GM18519 (cell line): ENCODE measurements around the gene CDH13.

ENCODE experiments used
- ATAC-seq: cut with Tn5 transposase; IDR thresholded peaks from one replicate; pipeline ENCODE4 v1.9.1; 2021; ENCODE audit warnings: mild to moderate bottlenecking, moderate library complexity; ENCODE audit not compliant: unreplicated experiment, low FRiP score

The CDH13 gene

DNA sequence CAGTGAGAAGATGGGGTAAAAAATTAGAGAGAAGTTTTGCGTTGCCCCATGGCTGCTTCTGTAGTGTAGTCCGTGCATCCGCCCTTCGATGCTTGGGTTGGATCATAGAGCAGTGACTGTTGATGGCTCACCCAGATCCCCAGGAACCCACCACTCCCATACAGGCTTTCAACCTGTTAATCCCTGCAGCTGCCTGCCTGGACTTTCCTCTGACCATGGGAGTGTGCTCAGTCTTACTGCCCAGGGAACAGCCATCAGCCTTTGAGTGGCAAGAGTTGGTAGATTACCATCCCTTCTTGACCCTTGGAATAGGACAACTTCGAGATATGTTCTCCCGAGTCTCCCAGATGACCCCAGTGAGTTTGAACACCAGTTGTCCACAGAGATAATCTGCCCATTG, 881.5 kb downstream of the CDH13 start:
- no peak for ATAC-seq

DNA sequence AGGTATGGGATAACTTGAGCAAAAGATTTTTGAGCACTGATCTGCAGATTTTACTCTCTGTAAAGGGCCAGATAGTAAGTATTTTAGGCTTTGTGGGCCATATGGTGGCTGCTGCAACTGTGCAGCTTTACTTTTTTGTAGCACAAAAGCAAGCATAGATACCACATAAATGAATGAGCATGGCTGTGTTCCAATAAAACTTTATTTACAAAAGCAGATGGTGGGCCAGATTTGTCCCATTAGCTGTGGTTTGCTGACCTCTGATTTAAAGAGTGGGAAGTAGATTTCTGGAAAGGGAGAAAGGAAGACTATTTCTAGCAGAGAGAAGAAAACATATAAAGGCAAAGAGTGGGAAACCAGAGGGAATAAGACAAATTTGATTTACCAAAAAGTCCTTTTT, 882.5 kb downstream of the CDH13 start:
- ATAC-seq, result no peak

GRCh38 chr16:83510906-83511305, 884.1 kb downstream of the CDH13 start:
- no peak for ATAC-seq

- no peak for ATAC-seq
Observed at GRCh38 chr16:83513008-83513755, 886.4 kb downstream of the CDH13 start.

- ATAC-seq, result no peak
Observed at GRCh38 chr16:83515395-83515794, 888.6 kb downstream of the CDH13 start.

DNA sequence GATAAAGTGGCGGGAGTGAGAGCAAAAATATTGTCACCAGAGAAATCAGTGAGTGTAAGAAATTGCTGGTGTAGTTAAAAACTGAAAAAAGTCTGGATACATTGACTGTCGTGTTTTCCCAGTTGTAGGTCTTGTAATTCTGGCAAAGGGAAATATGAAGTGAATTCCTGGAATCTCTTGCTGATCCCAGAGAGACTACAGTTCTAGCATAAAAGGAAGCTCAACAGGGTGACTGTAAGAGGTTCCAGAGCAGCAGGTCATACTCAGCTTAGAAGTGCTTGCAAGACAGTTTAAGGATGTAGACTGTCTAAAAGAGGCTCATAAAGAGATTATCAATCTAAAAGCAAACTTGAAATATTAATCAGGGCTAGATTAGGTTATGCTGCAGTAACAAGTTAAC, 890.2 kb downstream of the CDH13 start:
- no peak for ATAC-seq

DNA sequence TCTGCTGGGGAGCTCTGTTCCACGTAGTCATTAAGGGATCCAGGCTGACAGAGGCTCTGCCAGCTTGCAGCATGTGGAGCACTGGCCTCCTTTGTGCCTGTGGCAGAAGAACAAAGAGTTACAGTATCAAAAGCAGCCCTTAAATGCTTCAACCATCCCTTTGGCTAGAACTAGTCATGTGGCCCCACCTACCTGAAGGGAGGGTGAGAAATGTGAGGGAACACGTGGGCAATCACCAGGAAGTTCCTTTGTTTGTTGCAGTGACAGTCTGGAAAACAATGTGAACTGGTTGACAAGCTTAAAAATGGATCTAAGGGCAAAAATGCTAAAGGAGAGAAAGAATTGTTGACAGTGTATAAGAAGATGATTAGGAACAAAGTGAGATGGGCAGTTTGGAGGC, 890.6 kb downstream of the CDH13 start:
- ATAC-seq, result no peak

DNA sequence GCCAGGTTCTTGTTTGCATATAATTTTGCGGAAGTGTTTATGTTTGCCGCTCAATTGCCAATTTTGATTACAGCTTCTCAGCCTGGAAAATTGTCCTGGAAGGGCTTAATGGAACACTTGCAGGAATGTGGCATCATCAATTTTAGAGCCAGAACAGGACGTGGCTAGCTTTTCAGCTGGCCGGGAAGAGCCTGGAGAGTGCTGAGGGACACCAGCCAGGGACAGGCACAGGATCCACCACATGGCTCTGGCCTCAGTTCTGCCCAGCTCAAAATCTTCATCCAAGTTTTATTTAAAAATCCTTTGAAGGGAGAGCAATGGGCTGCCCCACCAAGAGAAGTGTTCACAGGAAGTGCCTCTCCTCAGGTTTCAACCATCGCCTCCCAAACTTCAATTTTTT, 893.8 kb downstream of the CDH13 start:
- ATAC-seq, result no peak

DNA sequence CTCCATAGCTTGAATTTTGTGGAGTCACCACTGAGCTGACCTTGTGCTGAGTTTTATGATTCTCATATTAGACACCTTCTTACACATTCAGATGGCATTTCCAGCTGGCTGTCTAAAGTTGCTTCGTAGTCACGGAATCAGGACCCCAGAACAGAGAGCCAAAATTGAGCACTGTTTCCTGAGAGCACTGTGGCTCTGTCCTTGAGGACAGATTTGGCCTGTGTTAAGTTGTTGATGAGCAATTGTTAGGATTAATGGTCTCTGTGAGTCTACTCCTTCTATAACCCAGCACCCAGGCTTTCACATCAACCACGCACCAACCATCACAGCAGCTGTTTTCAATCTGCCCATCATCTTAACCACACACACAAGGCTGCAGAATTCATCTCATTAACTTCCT, 903.5 kb downstream of the CDH13 start:
- no peak for ATAC-seq

DNA sequence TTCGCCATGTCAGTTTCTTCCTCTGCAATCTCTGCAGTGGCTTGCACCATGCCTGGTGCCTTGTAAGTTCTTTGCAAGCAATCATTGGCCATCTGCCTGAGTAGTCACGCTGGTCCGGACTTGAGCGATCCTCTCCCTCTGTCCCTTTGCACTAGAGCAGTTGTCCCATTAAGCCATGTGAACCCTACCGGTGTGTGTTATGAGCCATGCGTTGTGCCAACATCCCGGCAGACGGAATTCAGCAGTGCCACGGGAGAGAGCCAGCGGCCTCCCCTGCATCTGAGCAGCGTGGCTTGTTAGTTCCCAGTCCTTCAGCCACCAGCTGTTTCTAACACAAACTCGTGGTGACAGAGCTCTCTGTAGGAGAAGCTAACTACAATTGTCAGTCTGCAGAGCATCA, 905.9 kb downstream of the CDH13 start:
- no peak for ATAC-seq

DNA sequence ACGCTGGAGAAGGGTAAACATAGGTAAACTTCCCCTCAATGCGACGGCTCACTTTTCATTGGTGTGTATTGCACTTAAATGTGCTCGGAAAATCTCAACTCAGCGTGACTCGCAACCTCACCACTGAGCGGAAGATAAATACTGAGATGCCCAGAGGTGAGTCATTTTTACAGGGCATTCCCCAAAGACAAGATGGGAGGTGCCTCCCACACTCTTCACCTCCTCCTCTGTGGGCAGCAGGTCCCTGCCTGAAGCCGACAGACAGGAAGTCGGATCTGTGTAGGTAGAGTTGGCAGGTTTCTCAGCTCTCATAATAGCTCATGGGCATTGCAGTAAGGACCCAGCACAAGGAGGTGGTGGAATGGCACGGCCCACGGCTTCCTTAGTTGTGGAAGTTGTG, 906.4 kb downstream of the CDH13 start:
- ATAC-seq, result no peak

- no peak for ATAC-seq
Observed at GRCh38 chr16:83538707-83539106, 911.9 kb downstream of the CDH13 start.

DNA sequence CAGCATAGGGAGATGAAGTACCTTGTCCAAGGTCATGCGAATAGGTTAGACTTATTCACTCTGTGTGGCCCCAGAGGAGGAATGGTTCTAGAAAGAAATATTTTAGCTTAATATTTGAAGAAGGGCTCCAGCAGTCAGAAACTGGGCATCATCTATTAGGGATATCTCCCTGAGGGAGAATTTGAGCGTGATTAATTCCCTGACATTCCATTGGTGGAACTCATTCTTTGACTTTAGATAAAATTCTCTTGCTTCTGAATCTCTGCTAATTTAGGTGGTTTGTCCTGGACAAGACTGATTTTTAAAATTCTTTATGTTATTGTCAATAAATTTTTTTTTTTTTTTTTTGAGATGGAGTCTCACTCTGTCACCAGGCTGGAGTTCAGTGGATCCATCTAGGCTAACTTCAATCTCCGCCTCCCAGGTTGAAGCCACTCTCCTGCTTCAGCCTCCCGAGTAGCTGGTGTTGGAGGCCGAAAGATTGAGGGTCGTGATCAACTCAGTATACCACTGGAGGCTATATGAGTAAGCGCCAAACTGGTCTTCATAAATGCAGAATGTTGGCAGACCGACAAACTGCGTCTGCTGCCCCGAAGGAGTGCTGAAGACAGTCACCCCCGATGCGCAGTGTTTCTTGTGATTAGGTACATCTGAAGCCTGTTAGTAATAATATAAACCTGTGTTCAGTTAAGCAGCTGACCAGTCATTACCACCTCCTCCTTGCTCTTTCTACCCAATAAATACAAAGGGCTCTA, 913.1 kb downstream of the CDH13 start:
- no peak for ATAC-seq

- no peak for ATAC-seq
Observed at GRCh38 chr16:83541231-83541630, 914.5 kb downstream of the CDH13 start.

- ATAC-seq, result no peak
Observed at GRCh38 chr16:83542491-83542890, 915.7 kb downstream of the CDH13 start.

- no peak for ATAC-seq
Observed at GRCh38 chr16:83549316-83550182, 922.8 kb downstream of the CDH13 start.

- no peak for ATAC-seq
Observed at GRCh38 chr16:83550183-83550569, 923.4 kb downstream of the CDH13 start.

- ATAC-seq, result no peak
Observed at GRCh38 chr16:83552228-83552627, 925.5 kb downstream of the CDH13 start.

- no peak for ATAC-seq
Observed at GRCh38 chr16:83552930-83553329, 926.2 kb downstream of the CDH13 start.

- ATAC-seq, result no peak
Observed at GRCh38 chr16:83554096-83554495, 927.3 kb downstream of the CDH13 start.

DNA sequence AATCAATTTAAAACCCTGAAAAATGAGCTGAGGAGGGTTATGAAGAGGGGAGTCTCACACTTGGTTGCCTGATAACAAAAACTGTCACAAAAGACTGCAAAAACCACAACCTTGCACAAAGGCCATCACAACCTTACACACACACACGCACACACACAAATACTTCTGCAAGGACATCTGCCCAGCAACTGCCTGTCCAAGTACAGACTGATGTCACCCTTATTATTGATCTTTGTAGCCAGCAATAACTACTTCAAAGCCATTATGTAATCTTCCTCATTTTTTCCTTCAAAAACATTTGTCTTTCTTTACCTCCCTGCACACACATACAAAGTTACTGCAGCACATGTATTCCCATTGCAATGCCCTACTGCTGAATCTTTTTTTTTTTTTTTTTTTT, 927.8 kb downstream of the CDH13 start:
- no peak for ATAC-seq
